H1 (cell line): ENCODE measurements around the gene EMC10. TPM values are rescaled to one million over a fixed set of nuclear protein-coding genes. Genes with fewer than 3 reads are reported as not detected.

Source experiments
- CTCF ChIA-PET: fragments of 300-600 bp; sonication (Branson Sonifier 250); formaldehyde crosslinking; loops from one replicate; lab custom pipeline; 2021; ENCODE audit not compliant: partially characterized antibody; lab: Charles Lee
- POLR2A ChIA-PET: fragments of 300-600 bp; sonication (Branson Sonifier 250); formaldehyde crosslinking; loops from one replicate; lab custom pipeline; 2021; ENCODE audit warnings: inconsistent platforms; ENCODE audit not compliant: partially characterized antibody; lab: Charles Lee
- DNase-seq, 2 experiments: peaks; one replicate each; pipeline versions ENCODE4 v3.0.0 to v3.0.0-alpha.2; 2010 to 2022; ENCODE audit warnings: low spot score in 2 of 2, low read depth in 1 of 2, mixed read lengths in 1 of 2
- FAIRE-seq: peaks from 2 replicates; lab custom pipeline; 2011; peaks lifted over from hg19 to GRCh38; lab: Jason Lieb, UNC
- H2AFZ ChIP-seq: 2 replicates; pipeline ENCODE4 v1.8.1; 2012; ENCODE audit warnings: low read length, inconsistent platforms
- H2AK5ac ChIP-seq: 2 replicates; pipeline ENCODE4 v1.6.1; 2013; ENCODE audit warnings: low read depth, low read length
- H2BK120ac ChIP-seq: replicated peaks from 2 replicates; pipeline ENCODE3; 2013; ENCODE audit warnings: low read depth, low read length, inconsistent platforms
- H2BK12ac ChIP-seq: 2 replicates; pipeline ENCODE4 v1.6.1; 2013; ENCODE audit warnings: low read depth, low read length
- H2BK15ac ChIP-seq: 2 replicates; pipeline ENCODE4 v1.6.1; 2013; ENCODE audit warnings: low read length
- H2BK20ac ChIP-seq: 2 replicates; pipeline ENCODE4 v1.6.1; 2013; ENCODE audit warnings: low read length
- H2BK5ac ChIP-seq: 2 replicates; pipeline ENCODE4 v1.6.1; 2013; ENCODE audit warnings: low read depth, low read length
- H3K14ac ChIP-seq: 2 replicates; pipeline ENCODE4 v1.6.1; 2013; ENCODE audit warnings: inconsistent platforms; ENCODE audit not compliant: insufficient read length
- H3K18ac ChIP-seq: 2 replicates; pipeline ENCODE4 v1.6.1; 2013; ENCODE audit warnings: low read length; ENCODE audit errors: extremely low read depth
- H3K23ac ChIP-seq: 2 replicates; pipeline ENCODE4 v1.6.1; 2013; ENCODE audit warnings: inconsistent platforms; ENCODE audit not compliant: insufficient read length
- H3K23me2 ChIP-seq: 2 replicates; pipeline ENCODE4 v1.6.1; 2013; ENCODE audit warnings: low read depth, low read length
- H3K27ac ChIP-seq: 2 replicates; pipeline ENCODE4 v1.6.1; 2011; ENCODE audit warnings: low read depth, low read length, inconsistent platforms
- H3K27me3 ChIP-seq, 4 experiments: replicated peaks in 1 of 4; 1 replicate in 1 of 4; 2 replicates in 3 of 4; pipeline versions ENCODE4 v1.6.1 to v1.8.1; 2011 to 2013; ENCODE audit warnings: low read length in 3 of 4, mild to moderate bottlenecking in 3 of 4, inconsistent platforms in 2 of 4, mixed read lengths in 2 of 4, moderate library complexity in 1 of 4; ENCODE audit not compliant: control insufficient read depth in 3 of 4, insufficient read depth in 3 of 4; ENCODE audit errors: extremely low read depth in 1 of 4
- H3K36me3 ChIP-seq, 4 experiments: 2 replicates each; pipeline versions ENCODE4 v1.6.1 to v1.8.1; 2011 to 2013; ENCODE audit warnings: mild to moderate bottlenecking in 4 of 4, low read length in 3 of 4, moderate library complexity in 2 of 4, control low read depth in 1 of 4, inconsistent platforms in 1 of 4; ENCODE audit not compliant: insufficient read depth in 4 of 4, control insufficient read depth in 2 of 4
- H3K4ac ChIP-seq: replicated peaks from 2 replicates; pipeline ENCODE3; 2013; ENCODE audit warnings: low read length, low read depth, mixed read lengths, inconsistent platforms; ENCODE audit not compliant: insufficient read length
- H3K4me1 ChIP-seq, 4 experiments: replicated peaks in 1 of 4; 1 replicate in 1 of 4; 2 replicates in 3 of 4; pipeline versions ENCODE4 v1.6.1 to v1.8.1; 2011 to 2013; ENCODE audit warnings: low read length in 3 of 4, inconsistent platforms in 2 of 4, mixed read lengths in 1 of 4; ENCODE audit not compliant: insufficient read depth in 4 of 4, control insufficient read depth in 3 of 4
- H3K4me2 ChIP-seq, 2 experiments: 2 replicates each; pipeline versions ENCODE4 v1.6.1 to v1.8.1; 2011 to 2013; ENCODE audit warnings: low read depth in 2 of 2, low read length in 2 of 2, control low read depth in 1 of 2, inconsistent platforms in 1 of 2, mild to moderate bottlenecking in 1 of 2; ENCODE audit not compliant: insufficient read depth in 1 of 2
- H3K4me3 ChIP-seq, 4 experiments: fragments of 200-600, 300-600 bp in 1 of 4; sonication (generic), shearing (Covaris generic), sonication (Bioruptor Twin) in 1 of 4; 2 replicates each; pipeline versions ENCODE4 v1.5.1 to v1.8.1; 2011 to 2016; ENCODE audit warnings: low read length in 4 of 4, low read depth in 3 of 4, control low read depth in 2 of 4, inconsistent platforms in 2 of 4, mild to moderate bottlenecking in 2 of 4, mixed read lengths in 1 of 4, moderate library complexity in 1 of 4; ENCODE audit not compliant: insufficient read depth in 2 of 4; ENCODE audit errors: extremely low read depth in 1 of 4
- H3K56ac ChIP-seq: replicated peaks from 2 replicates; pipeline ENCODE3; 2013; ENCODE audit warnings: low read depth, mild to moderate bottlenecking, mixed read lengths, low read length, inconsistent platforms; ENCODE audit not compliant: insufficient read length
- H3K79me1 ChIP-seq: 2 replicates; pipeline ENCODE4 v1.6.1; 2013; ENCODE audit warnings: low read depth, low read length, control low read depth
- H3K79me2 ChIP-seq, 2 experiments: 2 replicates each; pipeline versions ENCODE4 v1.6.1 to v1.8.1; 2012 to 2013; ENCODE audit warnings: low read length in 2 of 2, mild to moderate bottlenecking in 2 of 2, inconsistent platforms in 1 of 2; ENCODE audit not compliant: insufficient read depth in 2 of 2, control insufficient read depth in 1 of 2
- H3K9ac ChIP-seq, 4 experiments: replicated peaks in 1 of 4; 1 replicate in 1 of 4; 2 replicates in 3 of 4; pipeline versions ENCODE4 v1.6.1 to v1.8.1; 2011 to 2013; ENCODE audit warnings: low read depth in 3 of 4, low read length in 3 of 4, control low read depth in 2 of 4, mild to moderate bottlenecking in 2 of 4, moderate library complexity in 2 of 4, inconsistent platforms in 1 of 4; ENCODE audit errors: extremely low read depth in 1 of 4
- H3K9me3 ChIP-seq, 2 experiments: 2 replicates each; pipeline versions ENCODE4 v1.6.1 to v1.8.1; 2012 to 2013; ENCODE audit warnings: mild to moderate bottlenecking in 2 of 2, moderate library complexity in 2 of 2, control low read depth in 1 of 2, inconsistent platforms in 1 of 2, low read depth in 1 of 2, low read length in 1 of 2, mixed read lengths in 1 of 2; ENCODE audit not compliant: insufficient read depth in 2 of 2
- H4K20me1 ChIP-seq, 2 experiments: replicated peaks in 1 of 2; 2 replicates each; pipeline versions ENCODE3 to v1.8.1; 2011 to 2013; ENCODE audit warnings: inconsistent platforms in 2 of 2, low read length in 2 of 2, mild to moderate bottlenecking in 1 of 2; ENCODE audit not compliant: insufficient read depth in 2 of 2, control insufficient read depth in 1 of 2
- H4K5ac ChIP-seq: 2 replicates; pipeline ENCODE4 v1.6.1; 2013; ENCODE audit warnings: low read length, low read depth, mixed read lengths, inconsistent platforms; ENCODE audit not compliant: insufficient read length
- H4K8ac ChIP-seq: 2 replicates; pipeline ENCODE4 v1.8.0; 2013; ENCODE audit warnings: mild to moderate bottlenecking, moderate library complexity, low read length, inconsistent platforms; ENCODE audit not compliant: insufficient read depth; ENCODE audit errors: extremely low read depth
- H4K91ac ChIP-seq: replicated peaks from 2 replicates; pipeline ENCODE3; 2013; ENCODE audit warnings: low read length, mixed read lengths, inconsistent platforms; ENCODE audit not compliant: insufficient read length
- BCL11A ChIP-seq, 2 experiments: IDR thresholded peaks; one replicate each; pipeline ENCODE4 v1.6.1; 2011; ENCODE audit warnings: low read depth in 2 of 2, low read length in 2 of 2, mild to moderate bottlenecking in 2 of 2
- BRCA1 ChIP-seq: IDR thresholded peaks from 2 replicates; pipeline ENCODE4 v1.6.1; 2012; ENCODE audit warnings: low read depth, low read length, improper control_type of control experiment
- GTF2F1 ChIP-seq: IDR thresholded peaks from 2 replicates; pipeline ENCODE4 v1.6.1; 2012; ENCODE audit warnings: low read depth, low read length, improper control_type of control experiment, borderline replicate concordance
- RNF2 ChIP-seq: fragments of 200-900, 300-1000 bp; sonication (generic); IDR thresholded peaks from 2 replicates; pipeline ENCODE4 v1.7.1; 2016; ENCODE audit warnings: borderline replicate concordance, low read depth, mild to moderate bottlenecking, antibody characterized with exemption, low read length; ENCODE audit not compliant: poor library complexity, severe bottlenecking; ENCODE audit errors: missing control alignments
- SIRT6 ChIP-seq: IDR thresholded peaks from one replicate; pipeline ENCODE4 v1.7.1; 2012; ENCODE audit warnings: low read length, inconsistent platforms
- SIX5 ChIP-seq: IDR thresholded peaks from 2 replicates; pipeline ENCODE4 v1.6.1; 2011; ENCODE audit warnings: mild to moderate bottlenecking, low read depth, low read length
- SP2 ChIP-seq: IDR thresholded peaks from 2 replicates; pipeline ENCODE4 v1.6.1; 2012; ENCODE audit warnings: mild to moderate bottlenecking, low read length, inconsistent platforms
- WGBS, 2 experiments: shearing (Covaris generic) in 1 of 2; methylation state at CpG; one replicate each; pipeline versions ENCODE4 v1.1.6 to v1.1.7; 2013 to 2015; ENCODE audit warnings: low lambda C conversion rate in 2 of 2, mixed read lengths in 2 of 2, inconsistent platforms in 1 of 2, low coverage in 1 of 2, missing lambda C conversion rate in 1 of 2; ENCODE audit not compliant: insufficient replicate concordance in 2 of 2, insufficient coverage in 1 of 2, insufficient read length in 1 of 2; ENCODE audit errors: extremely low coverage in 1 of 2, missing lambda C conversion rate in 1 of 2; 5-methylcytosine and 5-hydroxymethylcytosine counted together
- polyA plus RNA-seq, 7 experiments: library from polyadenylated mRNA; depleted of rRNA in 3 of 7; stranded (reverse) in 5 of 7; unstranded in 2 of 7; fragments of >200 nt in 5 of 7; fragments of 200-250 nt in 2 of 7; gene quantifications; 1 replicate in 5 of 7; 2 replicates in 1 of 7; 4 replicates in 1 of 7; pipeline versions ENCODE4 v1.2.1 to v1.2.3, GENCODE V29; 2011 to 2013; ENCODE audit warnings: missing spikeins in 2 of 7, mixed read lengths in 2 of 7
- total RNA-seq: library from RNA; stranded (reverse); fragmentation: NEBNext Ultra II Directional; extraction: Animal tissue kit (Norgen Biotek cat#: 25700); gene quantifications from 2 replicates; pipeline ENCODE4 v1.2.1, GENCODE V29; 2021

Gene EMC10
- total and polyA plus RNA-seq, 2 of the 8 experiments (the other 6 are each of a cell fraction or from before 2014, with no cell fraction given): 77.6 to 103 TPM

GRCh38 chr19:50462970-50463369 lies 13.3 kb upstream of the EMC10 start:
- DNase-seq (no peak), FAIRE-seq (no peak)
- no peak overlapping the region for H2AK5ac ChIP-seq
- H3K4me2 ChIP-seq: no peak overlapping the region
- no peak overlapping the region for H3K14ac ChIP-seq
- H3K4ac ChIP-seq: no peak overlapping the region
- 89% methylated on average over 7 of the region's 7 CpGs; no CpG with 5 or more reads in 1 of the 2 experiments for WGBS, 2 experiments
- no peak overlapping the region for H2BK120ac ChIP-seq
- no peak overlapping the region for H2AFZ ChIP-seq
- no peaks in the 10 kb centered on the region for H3K27me3 ChIP-seq
- H4K91ac ChIP-seq: no peak overlapping the region
- no peak overlapping the region for H2BK12ac ChIP-seq
- H3K9me3 ChIP-seq: no peaks in the 10 kb centered on the region
- H3K27ac ChIP-seq: no peak overlapping the region
- peaks cover 0 to 11% (median 4%) of the 10 kb centered on the region in 4 experiments; a peak in 5 of 7 replicates for H3K4me1 ChIP-seq
- H3K79me2 ChIP-seq: no peaks in the 10 kb centered on the region
- no peak overlapping the region for H3K9ac ChIP-seq
- H4K5ac ChIP-seq: no peak overlapping the region
- no peak overlapping the region for H3K18ac ChIP-seq
- H2BK5ac ChIP-seq: no peak overlapping the region
- H3K36me3 ChIP-seq: no peaks in the 10 kb centered on the region
- no peak overlapping the region for H2BK20ac ChIP-seq
- ChIA-PET CTCF (interaction anchor here (0.6 to 3.8 kb wide), 16 partner anchors 10 to 1524 kb away, joined by 3 to 21 read pairs (median 4); no protein-coding TSS in a partner anchor), POLR2A (interaction anchor here (1.1 to 1.6 kb wide), 3 partner anchors 18 to 32 kb away, joined by 3 read pairs; no protein-coding TSS in a partner anchor)
- no peak overlapping the region for H2BK15ac ChIP-seq
- no peak overlapping the region for H3K4me3 ChIP-seq
- no peaks in the 10 kb centered on the region for H3K79me1 ChIP-seq
- no peaks in the 10 kb centered on the region for H4K20me1 ChIP-seq
- H3K23me2 ChIP-seq: no peaks in the 10 kb centered on the region
- TF ChIP-seq SIRT6 (no peak), RNF2 (no peak), GTF2F1 (no peak), BRCA1 (no peak), BCL11A (IDR thresholded peaks at IDR 0.05; ENCODE audit: low read depth in 2 of 2, low read length in 2 of 2) (no peak), SP2 (no peak), SIX5 (no peak)
- no peak overlapping the region for H3K56ac ChIP-seq
- no peak overlapping the region for H4K8ac ChIP-seq
- H3K23ac ChIP-seq: no peak overlapping the region
